Measurements from ENCODE around the gene FTL. TPM values are rescaled to one million over a fixed set of nuclear protein-coding genes. Genes with fewer than 3 reads are reported as not detected.

Gene FTL
- total and polyA plus RNA-seq, 2 donors: 1,234 to 4,798 TPM

- no peak overlapping the region for H3K4me3 ChIP-seq (ENCODE audit: low read depth, low read length)
- DNase-seq (ENCODE audit: extremely low spot score): no peak
- no peaks in the 10 kb centered on the region for H3K36me3 ChIP-seq (ENCODE audit: insufficient read depth)
- 83% methylated on average over 4 of the region's 4 CpGs for WGBS
- H3K27ac ChIP-seq (ENCODE audit: low read depth): no peak overlapping the region
- no peaks in the 10 kb centered on the region for H3K4me1 ChIP-seq (ENCODE audit: insufficient read depth)
Measured at GRCh38 chr19:48953141-48953540, 12.0 kb upstream of the FTL start.

GRCh38 chr19:48953990-48954594 lies 11.0 kb upstream of the FTL start:
- DNase-seq (ENCODE audit: extremely low spot score): no peak
- H3K4me1 ChIP-seq (ENCODE audit: insufficient read depth): no peaks in the 10 kb centered on the region
- peak overlapping the region; percentile 72 for H3K4me3 ChIP-seq (ENCODE audit: low read depth, low read length)
- H3K27ac ChIP-seq (ENCODE audit: low read depth): no peak overlapping the region
- 41% methylated on average over 11 of the region's 11 CpGs for WGBS
- H3K36me3 ChIP-seq (ENCODE audit: insufficient read depth): no peaks in the 10 kb centered on the region

GRCh38 chr19:48954595-48955307 lies 10.4 kb upstream of the FTL start, which contains the start of gene BAX:
Gene BAX (plus strand): TSS chr19:48954875. CDS start chr19:48954929, 54 bp downstream.
- Histone ChIP-seq H3K27ac (ENCODE audit: low read depth) (peak within 1 kb of the TSS; percentile 56), H3K4me1 (ENCODE audit: insufficient read depth) (no peaks in the 10 kb centered on the region), H3K36me3 (ENCODE audit: insufficient read depth) (no peaks in the 10 kb centered on the region), H3K4me3 (ENCODE audit: low read depth, low read length) (peak within 1 kb of the TSS; percentile 72)
- DNase-seq (ENCODE audit: extremely low spot score): peak; percentile 81
- under 1% methylated on average over 70 of the region's 71 CpGs for WGBS

GRCh38 chr19:48955308-48955958 lies 9.7 kb upstream of the FTL start:
- Histone ChIP-seq H3K36me3 (ENCODE audit: insufficient read depth) (no peaks in the 10 kb centered on the region), H3K4me1 (ENCODE audit: insufficient read depth) (no peaks in the 10 kb centered on the region), H3K27ac (ENCODE audit: low read depth) (no peak overlapping the region), H3K4me3 (ENCODE audit: low read depth, low read length) (peak overlapping the region; percentile 72)
- no peak for DNase-seq (ENCODE audit: extremely low spot score)
- WGBS: 55% methylated on average over 16 of the region's 16 CpGs

- H3K36me3 ChIP-seq (ENCODE audit: insufficient read depth): no peaks in the 10 kb centered on the region
- DNase-seq (ENCODE audit: extremely low spot score): no peak
- H3K4me1 ChIP-seq (ENCODE audit: insufficient read depth): peaks cover 3% of the 10 kb centered on the region
- 97% methylated on average over 8 of the region's 8 CpGs for WGBS
- no peak overlapping the region for H3K4me3 ChIP-seq (ENCODE audit: low read depth, low read length)
- no peak overlapping the region for H3K27ac ChIP-seq (ENCODE audit: low read depth)
Measured at GRCh38 chr19:48958006-48958405, 7.1 kb upstream of the FTL start.

GRCh38 chr19:48959341-48960239 lies 5.5 kb upstream of the FTL start:
- 85% methylated on average over 16 of the region's 16 CpGs for WGBS
- DNase-seq (ENCODE audit: extremely low spot score): no peak
- no peaks in the 10 kb centered on the region for H3K36me3 ChIP-seq (ENCODE audit: insufficient read depth)
- H3K4me3 ChIP-seq (ENCODE audit: low read depth, low read length): no peak overlapping the region
- H3K27ac ChIP-seq (ENCODE audit: low read depth): no peak overlapping the region
- peaks cover 5% of the 10 kb centered on the region for H3K4me1 ChIP-seq (ENCODE audit: insufficient read depth)

- 85% methylated on average over 19 of the region's 19 CpGs for WGBS
- Histone ChIP-seq H3K4me3 (ENCODE audit: low read depth, low read length) (no peak overlapping the region), H3K36me3 (ENCODE audit: insufficient read depth) (no peaks in the 10 kb centered on the region), H3K4me1 (ENCODE audit: insufficient read depth) (peaks cover 5% of the 10 kb centered on the region), H3K27ac (ENCODE audit: low read depth) (no peak overlapping the region)
- no peak for DNase-seq (ENCODE audit: extremely low spot score)
Measured at GRCh38 chr19:48961051-48961649, 4.0 kb upstream of the FTL start.

- DNase-seq (ENCODE audit: extremely low spot score): no peak
- Histone ChIP-seq H3K27ac (ENCODE audit: low read depth) (peak overlapping the region; percentile 44), H3K4me1 (ENCODE audit: insufficient read depth) (peaks cover 5% of the 10 kb centered on the region), H3K36me3 (ENCODE audit: insufficient read depth) (no peaks in the 10 kb centered on the region), H3K4me3 (ENCODE audit: low read depth, low read length) (no peak overlapping the region)
- WGBS: 84% methylated on average over 12 of the region's 12 CpGs
Measured at GRCh38 chr19:48961673-48962028, 3.5 kb upstream of the FTL start.

- Histone ChIP-seq H3K4me1 (ENCODE audit: insufficient read depth) (peaks cover 5% of the 10 kb centered on the region), H3K36me3 (ENCODE audit: insufficient read depth) (no peaks in the 10 kb centered on the region), H3K4me3 (ENCODE audit: low read depth, low read length) (no peak overlapping the region), H3K27ac (ENCODE audit: low read depth) (peak overlapping the region; percentile 80)
- WGBS: 64% methylated on average over 22 of the region's 22 CpGs
- DNase-seq (ENCODE audit: extremely low spot score): no peak
Measured at GRCh38 chr19:48962029-48962848, 2.9 kb upstream of the FTL start.

- Histone ChIP-seq H3K4me3 (ENCODE audit: low read depth, low read length) (no peak overlapping the region), H3K27ac (ENCODE audit: low read depth) (peak overlapping the region; percentile 80), H3K4me1 (ENCODE audit: insufficient read depth) (peaks cover 5% of the 10 kb centered on the region), H3K36me3 (ENCODE audit: insufficient read depth) (no peaks in the 10 kb centered on the region)
- no peak for DNase-seq (ENCODE audit: extremely low spot score)
- WGBS: 62% methylated on average over 7 of the region's 7 CpGs
Measured at GRCh38 chr19:48962849-48963165, 2.3 kb upstream of the FTL start.

- WGBS: 7% methylated on average over 28 of the region's 28 CpGs
- no peak for DNase-seq (ENCODE audit: extremely low spot score)
- Histone ChIP-seq H3K36me3 (ENCODE audit: insufficient read depth) (no peaks in the 10 kb centered on the region), H3K27ac (ENCODE audit: low read depth) (peak overlapping the region; percentile 68), H3K4me1 (ENCODE audit: insufficient read depth) (peaks cover 5% of the 10 kb centered on the region), H3K4me3 (ENCODE audit: low read depth, low read length) (peak overlapping the region; percentile 17)
Measured at GRCh38 chr19:48963371-48964204, 1.5 kb upstream of the FTL start.
